Measurements from ENCODE around the gene ALKBH5.

- TF ChIP-seq CTCF (tag by site-specific recombination; IDR thresholded peaks at IDR 0.05) (no peak), ZNF692 (tag by site-specific recombination; IDR thresholded peaks at IDR 0.05) (no peak), BCL6B (tag by site-specific recombination; IDR thresholded peaks at IDR 0.05) (no peak), REST (tag by site-specific recombination; IDR thresholded peaks at IDR 0.05) (no peak), ZNF138 (tag by site-specific recombination; IDR thresholded peaks at IDR 0.05; ENCODE audit: borderline replicate concordance) (no peak), PRDM4 (tag by site-specific recombination; IDR thresholded peaks at IDR 0.05) (no peak), ZBTB26 (tag by site-specific recombination; optimal IDR thresholded peaks at IDR 0.05) (no peak), ZNF830 (tag by site-specific recombination; IDR thresholded peaks at IDR 0.05; ENCODE audit: low read depth) (no peak), ZNF292 (tag by site-specific recombination; IDR thresholded peaks at IDR 0.05; ENCODE audit: borderline replicate concordance, low read depth) (no peak), PRDM10 (tag by site-specific recombination; IDR thresholded peaks at IDR 0.05) (no peak), ZNF558 (tag by site-specific recombination; IDR thresholded peaks at IDR 0.05) (no peak)
These were observed 56.8 kb downstream of the ALKBH5 start for GRCh38 chr17:18240449-18240848.

Measured in HEK293 (cell line).